ENCODE results near the gene SEMA4B.

The SEMA4B gene

DNA sequence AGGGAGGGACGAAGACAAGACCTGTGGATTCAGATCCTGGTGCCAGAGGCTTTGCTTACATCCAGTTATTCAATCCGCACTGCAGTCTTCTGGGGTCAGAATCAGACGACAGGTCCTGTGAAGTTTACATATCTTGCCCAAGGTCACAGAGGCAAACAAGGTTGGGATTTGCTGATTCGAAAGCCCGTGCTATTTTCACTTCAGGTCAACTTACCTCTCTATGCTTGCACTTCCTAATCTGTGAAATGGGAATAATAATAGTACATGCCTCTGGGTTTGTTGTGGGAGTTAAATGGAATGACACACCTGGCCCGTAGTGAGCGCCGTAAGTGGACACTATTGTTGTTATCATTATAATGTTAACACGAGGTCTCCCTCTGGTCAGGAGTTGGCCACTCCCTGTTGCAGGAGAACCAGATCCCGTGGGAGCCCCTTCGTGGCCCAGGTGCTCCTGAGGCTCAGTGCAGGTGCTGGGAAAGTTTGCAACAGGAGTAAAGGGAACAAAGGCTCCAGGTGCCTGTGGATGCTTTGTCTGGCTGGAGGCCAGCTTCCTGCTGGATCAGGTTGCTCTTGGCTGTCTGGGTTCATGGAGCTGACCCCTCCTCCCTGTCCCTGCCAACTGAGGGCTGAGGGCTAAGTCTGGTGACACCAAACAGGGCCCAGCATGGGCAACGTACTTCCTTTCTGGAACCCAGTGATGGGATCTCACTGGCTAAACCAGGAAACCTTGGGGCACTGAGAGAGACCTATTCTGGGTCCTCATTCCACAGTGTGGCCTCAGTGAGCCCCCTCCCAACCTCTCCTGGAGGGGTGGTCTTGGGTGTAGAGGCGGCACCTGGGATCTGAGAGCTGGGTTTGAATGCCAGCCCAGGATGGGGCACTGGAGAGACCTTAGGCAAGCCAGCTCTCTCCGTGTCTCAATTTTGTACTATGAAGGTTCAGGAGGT lies 40.1 kb upstream of the SEMA4B start:
- TF ChIP-seq, protein P1, sequence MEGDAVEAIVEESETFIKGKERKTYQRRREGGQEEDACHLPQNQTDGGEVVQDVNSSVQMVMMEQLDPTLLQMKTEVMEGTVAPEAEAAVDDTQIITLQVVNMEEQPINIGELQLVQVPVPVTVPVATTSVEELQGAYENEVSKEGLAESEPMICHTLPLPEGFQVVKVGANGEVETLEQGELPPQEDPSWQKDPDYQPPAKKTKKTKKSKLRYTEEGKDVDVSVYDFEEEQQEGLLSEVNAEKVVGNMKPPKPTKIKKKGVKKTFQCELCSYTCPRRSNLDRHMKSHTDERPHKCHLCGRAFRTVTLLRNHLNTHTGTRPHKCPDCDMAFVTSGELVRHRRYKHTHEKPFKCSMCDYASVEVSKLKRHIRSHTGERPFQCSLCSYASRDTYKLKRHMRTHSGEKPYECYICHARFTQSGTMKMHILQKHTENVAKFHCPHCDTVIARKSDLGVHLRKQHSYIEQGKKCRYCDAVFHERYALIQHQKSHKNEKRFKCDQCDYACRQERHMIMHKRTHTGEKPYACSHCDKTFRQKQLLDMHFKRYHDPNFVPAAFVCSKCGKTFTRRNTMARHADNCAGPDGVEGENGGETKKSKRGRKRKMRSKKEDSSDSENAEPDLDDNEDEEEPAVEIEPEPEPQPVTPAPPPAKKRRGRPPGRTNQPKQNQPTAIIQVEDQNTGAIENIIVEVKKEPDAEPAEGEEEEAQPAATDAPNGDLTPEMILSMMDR (IDR thresholded peaks at IDR 0.05), result no peak

DNA sequence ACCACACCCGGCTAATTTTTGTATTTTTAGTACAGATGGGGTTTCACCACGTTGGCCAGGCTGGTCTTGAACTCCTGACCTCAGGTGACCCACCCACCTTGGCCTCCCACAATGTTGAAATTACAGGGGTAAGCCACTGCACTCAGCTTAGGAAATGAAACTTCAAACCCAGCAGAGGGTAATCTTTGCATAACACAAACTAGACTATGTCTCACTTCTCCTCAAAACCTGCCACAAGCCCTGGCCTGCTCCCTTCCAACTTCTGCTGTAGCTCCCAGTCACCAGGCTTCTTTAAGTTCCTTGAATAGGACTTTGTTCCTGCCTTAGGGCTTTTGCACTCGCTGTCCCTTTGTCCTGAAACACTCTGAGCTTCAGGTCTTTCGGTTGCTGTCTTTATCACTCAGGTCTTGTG lies 39.2 kb upstream of the SEMA4B start:
- TF ChIP-seq, protein P1 (IDR thresholded peaks at IDR 0.05), result no peak

DNA sequence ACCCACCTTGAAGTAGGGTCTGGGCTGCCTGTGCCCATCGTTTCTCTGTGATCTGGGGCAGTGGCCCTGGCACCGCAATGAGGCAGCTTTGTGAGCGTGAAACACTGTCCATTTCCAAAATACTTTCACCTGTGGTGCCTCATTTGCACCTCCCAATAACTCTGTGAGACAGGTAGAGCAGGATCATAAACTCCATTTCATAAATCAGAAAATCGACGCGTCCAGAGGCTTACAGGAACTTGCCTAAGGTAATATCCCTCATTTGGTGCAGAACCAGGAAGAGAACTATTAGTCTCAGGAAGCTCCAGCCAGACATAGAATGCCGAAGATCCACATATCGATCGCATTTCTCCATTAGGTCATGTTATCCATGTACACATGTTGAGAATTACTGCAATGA lies 38.2 kb upstream of the SEMA4B start:
- TF ChIP-seq, protein P1 (IDR thresholded peaks at IDR 0.05), result no peak

DNA sequence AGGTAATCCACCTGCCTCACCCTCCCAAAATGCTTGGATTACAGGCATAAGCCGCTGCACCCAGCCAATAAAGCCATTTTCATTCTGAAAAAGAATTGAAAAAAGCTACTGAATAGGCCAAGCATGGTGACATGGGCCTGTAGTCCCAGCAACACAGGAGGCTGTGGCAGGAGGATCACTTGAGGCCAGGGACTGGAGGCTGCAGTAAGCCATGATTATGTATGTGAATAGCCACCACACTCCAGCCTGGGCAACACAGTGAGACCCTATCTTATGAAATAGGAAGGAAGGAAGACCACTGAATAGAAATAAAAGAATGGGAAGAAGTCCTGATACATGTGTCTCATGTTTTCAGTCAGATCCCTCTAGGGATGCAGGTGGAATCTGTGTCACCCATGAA lies 36.0 kb upstream of the SEMA4B start:
- TF ChIP-seq, protein P1 (IDR thresholded peaks at IDR 0.05), result no peak

DNA sequence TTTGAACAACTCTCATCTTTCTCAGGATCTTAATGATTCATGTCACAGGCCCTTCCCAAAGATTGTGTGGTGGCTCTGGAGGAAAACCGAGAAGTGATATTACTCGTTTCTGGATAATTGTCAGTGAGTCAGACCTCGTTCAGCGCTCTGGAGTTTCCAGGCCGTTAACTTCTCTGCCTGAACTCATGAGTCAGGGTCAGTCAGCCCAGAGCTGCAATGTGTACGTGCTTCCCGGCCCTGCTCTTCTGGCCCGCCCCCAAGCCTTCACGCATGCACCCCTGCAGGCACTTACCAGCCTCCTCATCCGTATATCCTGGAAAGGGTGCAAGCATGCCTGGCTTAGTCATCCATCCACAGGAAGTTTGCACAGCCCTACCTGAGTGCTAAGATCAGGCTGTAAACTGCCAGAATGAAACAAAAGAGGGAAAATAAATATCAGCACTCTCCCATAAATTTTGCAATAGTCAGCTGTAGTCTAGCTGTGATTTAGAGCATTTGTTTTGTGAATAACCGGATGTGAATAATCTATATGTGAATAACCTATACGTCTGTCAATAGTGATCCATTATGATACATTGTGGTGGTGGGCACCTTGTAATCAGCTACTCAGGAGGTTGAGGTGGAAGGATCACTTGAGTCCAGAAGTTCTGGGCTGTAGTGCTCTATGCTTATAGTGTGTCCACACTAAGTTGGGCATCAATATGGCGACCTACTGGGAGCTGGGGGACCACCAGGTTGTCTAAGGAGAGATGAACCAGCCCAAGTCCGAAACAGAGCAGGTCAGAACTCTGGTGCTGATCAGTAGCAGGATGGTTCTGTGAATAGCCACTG lies 35.3 kb upstream of the SEMA4B start:
- TF ChIP-seq, protein P1 (IDR thresholded peaks at IDR 0.05), result no peak

DNA sequence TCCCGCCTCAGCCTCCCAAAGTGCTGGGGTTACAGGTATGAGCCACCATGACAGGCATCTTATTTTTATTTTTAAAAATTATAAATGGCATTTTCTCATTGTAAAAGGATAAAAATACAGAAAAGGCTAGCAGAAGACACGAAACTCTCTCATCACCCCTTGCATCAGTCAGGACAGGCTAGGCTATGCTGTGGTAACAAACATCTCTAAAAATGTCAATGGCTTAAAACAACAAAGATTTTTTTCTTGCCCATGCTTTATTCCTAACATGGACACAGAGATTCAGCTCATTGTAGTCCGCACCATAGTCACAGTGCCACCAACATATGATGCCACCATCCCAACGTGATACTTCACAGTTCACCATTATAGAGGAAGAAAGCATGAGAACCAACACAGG lies 34.0 kb upstream of the SEMA4B start:
- TF ChIP-seq, protein P1 (IDR thresholded peaks at IDR 0.05), result no peak

DNA sequence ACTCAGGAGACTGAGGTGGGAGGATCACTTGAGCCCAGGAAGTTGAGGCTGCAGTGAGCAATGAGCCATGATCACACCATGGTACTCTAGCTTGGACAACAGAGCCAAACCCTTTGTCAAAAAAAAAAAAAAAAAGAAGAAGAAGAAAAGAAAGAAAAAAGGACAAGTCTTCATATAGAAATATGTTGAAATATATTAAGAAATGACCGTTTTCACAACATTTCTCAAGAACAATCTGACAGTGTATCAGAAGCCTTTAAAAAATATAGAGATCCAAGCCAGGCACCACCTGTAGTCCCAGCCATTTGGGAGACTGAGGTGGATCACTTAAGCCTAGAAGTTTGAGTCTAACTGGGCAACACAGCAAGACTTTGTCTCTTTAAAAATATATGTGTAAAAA lies 29.5 kb upstream of the SEMA4B start:
- TF ChIP-seq, protein P1 (IDR thresholded peaks at IDR 0.05), result no peak
